Measurements from ENCODE around the gene C22orf39. TPM values are rescaled to one million over a fixed set of nuclear protein-coding genes. Genes with fewer than 3 reads are reported as not detected.

Gene C22orf39
- total RNA-seq, 2 donors from 2014 or later = 57.4 to 85.8 TPM

DNA sequence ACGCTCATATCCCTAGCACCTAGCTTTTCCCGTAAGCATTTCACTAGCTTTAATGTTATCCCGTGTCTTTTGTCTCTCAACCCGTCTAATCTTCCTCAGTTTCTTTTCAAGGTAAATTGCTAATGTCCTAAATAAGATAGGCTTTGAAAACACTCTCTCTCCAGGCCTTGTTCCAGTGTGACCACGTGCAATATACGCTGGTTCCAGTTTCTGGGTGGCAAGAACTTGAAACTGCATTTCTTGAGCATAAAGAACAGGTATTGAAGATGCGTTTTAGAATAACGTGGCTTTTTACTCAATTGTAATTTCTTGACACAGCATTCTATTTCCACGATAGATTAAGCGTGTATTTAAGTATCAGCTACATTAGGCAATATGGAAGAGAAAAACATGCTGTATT lies 33.3 kb upstream of the C22orf39 start:
- no peaks in the 10 kb centered on the region for H3K27me3 ChIP-seq (replicated peaks; ENCODE audit: insufficient read depth)
- no peak for DNase-seq (ENCODE audit: low spot score)
- no peaks in the 10 kb centered on the region for H3K36me3 ChIP-seq
- H3K9me3 ChIP-seq = no peaks in the 10 kb centered on the region
- TF ChIP-seq, protein P1, sequence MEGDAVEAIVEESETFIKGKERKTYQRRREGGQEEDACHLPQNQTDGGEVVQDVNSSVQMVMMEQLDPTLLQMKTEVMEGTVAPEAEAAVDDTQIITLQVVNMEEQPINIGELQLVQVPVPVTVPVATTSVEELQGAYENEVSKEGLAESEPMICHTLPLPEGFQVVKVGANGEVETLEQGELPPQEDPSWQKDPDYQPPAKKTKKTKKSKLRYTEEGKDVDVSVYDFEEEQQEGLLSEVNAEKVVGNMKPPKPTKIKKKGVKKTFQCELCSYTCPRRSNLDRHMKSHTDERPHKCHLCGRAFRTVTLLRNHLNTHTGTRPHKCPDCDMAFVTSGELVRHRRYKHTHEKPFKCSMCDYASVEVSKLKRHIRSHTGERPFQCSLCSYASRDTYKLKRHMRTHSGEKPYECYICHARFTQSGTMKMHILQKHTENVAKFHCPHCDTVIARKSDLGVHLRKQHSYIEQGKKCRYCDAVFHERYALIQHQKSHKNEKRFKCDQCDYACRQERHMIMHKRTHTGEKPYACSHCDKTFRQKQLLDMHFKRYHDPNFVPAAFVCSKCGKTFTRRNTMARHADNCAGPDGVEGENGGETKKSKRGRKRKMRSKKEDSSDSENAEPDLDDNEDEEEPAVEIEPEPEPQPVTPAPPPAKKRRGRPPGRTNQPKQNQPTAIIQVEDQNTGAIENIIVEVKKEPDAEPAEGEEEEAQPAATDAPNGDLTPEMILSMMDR (IDR thresholded peaks at IDR 0.05) = no peak
- no peak for TF ChIP-seq POLR2A (IDR thresholded peaks at IDR 0.05)
- H3K4me3 ChIP-seq = no peak overlapping the region
- H3K4me1 ChIP-seq (replicated peaks) = peaks cover 5% of the 10 kb centered on the region
- WGBS = 58% methylated on average over 10 of the region's 10 CpGs
- no peak overlapping the region for H3K27ac ChIP-seq
- intact Hi-C loops (cut with DNase I) = no loop called here

DNA sequence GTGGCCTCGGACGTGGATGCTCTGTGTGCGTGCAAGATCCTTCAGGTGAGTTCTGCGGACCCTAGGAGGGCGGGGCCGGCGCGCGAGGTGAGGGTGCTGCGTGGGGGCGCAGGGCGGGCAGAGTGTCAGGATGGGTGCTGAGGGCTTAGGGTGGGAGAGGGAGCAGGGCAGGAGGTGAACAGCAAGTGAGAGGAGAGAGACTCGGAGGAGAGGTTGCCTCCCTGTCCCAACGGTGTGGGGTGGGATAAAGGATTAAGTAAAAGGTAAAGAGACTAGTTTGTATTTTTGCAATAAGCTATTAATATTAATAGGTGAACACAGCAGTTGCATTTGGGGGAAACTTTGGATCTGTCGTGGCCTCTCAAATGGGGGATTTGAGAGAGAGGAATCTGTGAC lies 32.7 kb upstream of the C22orf39 start:
- no peak for DNase-seq (ENCODE audit: low spot score)
- H3K9me3 ChIP-seq = no peaks in the 10 kb centered on the region
- under 1% methylated on average over 15 of the region's 15 CpGs for WGBS
- H3K4me1 ChIP-seq (replicated peaks) = peaks cover 5% of the 10 kb centered on the region
- no peaks in the 10 kb centered on the region for H3K27me3 ChIP-seq (replicated peaks; ENCODE audit: insufficient read depth)
- H3K4me3 ChIP-seq = peak overlapping the region; percentile 2 to 71
- H3K27ac ChIP-seq = no peak overlapping the region
- no peaks in the 10 kb centered on the region for H3K36me3 ChIP-seq
- intact Hi-C loops (cut with DNase I) = no loop called here
- no peak for TF ChIP-seq POLR2AphosphoS5 (IDR thresholded peaks at IDR 0.05)
- no peak for TF ChIP-seq POLR2A (IDR thresholded peaks at IDR 0.05)

DNA sequence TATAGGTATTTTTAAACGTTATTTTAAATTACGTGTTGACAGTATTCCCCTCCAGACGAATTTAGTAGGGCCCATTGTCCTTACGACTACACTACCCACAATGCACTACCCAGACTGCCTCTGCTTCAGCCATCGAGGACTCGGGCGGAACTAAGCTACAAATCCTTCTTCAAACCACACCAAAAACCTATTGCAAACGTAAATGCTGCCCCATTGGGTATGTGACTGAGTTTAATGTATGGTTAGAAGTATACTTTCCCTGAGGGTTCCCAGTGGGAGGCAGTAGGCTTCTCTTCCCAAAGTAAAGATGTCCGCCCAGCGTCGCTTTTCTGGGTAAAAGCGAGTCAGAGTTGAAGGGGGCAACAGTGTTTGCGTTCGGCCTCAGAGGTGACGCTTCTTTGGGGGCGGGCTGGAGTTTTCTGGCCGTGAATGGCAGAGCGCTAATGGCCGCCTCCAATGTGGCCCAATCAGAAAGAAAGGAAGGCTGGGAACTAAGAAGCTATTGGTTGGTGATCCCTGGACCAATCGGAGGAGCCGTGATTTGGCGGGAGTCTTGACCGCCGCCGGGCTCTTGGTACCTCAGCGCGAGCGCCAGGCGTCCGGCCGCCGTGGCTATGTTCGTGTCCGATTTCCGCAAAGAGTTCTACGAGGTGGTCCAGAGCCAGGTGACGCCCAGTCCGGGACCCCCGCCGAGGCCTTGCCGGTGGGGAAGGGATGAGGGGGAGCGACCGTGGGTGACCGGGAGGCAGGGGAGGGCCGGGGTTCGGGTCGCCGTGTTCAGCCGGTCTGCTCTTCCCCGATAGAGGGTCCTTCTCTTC lies 32.1 kb upstream of the C22orf39 start, which contains the start of gene CDC45:
CDC45 (plus strand) TSS at position 566 of the 818 bp plus-strand sequence; CDS start at position 615, 49 bp downstream.
- H3K4me3 ChIP-seq = peak within 1 kb of the TSS; percentile 71 to 77
- peak; percentile 98 for DNase-seq (ENCODE audit: low spot score)
- H3K27me3 ChIP-seq (replicated peaks; ENCODE audit: insufficient read depth) = no peaks in the 10 kb centered on the region
- H3K4me1 ChIP-seq (replicated peaks) = peaks cover 5% of the 10 kb centered on the region
- no peaks in the 10 kb centered on the region for H3K36me3 ChIP-seq
- peak within 1 kb of the TSS; percentile 93 to 96 for H3K27ac ChIP-seq
- H3K9me3 ChIP-seq = no peaks in the 10 kb centered on the region
- TF ChIP-seq POLR2AphosphoS5 (IDR thresholded peaks at IDR 0.05) = peak; percentile 81
- TF ChIP-seq, protein P1 (IDR thresholded peaks at IDR 0.05) = no peak
- peak; percentile 19 for TF ChIP-seq POLR2A (IDR thresholded peaks at IDR 0.05)
- intact Hi-C loops (cut with DNase I) = loop anchor here (2.0 to 10.0 kb wide), 4 partner anchors 37 to 335 kb away; partner anchors contain the start of genes CLTCL1 and ESS2
- under 1% methylated on average over 46 of the region's 50 CpGs for WGBS

DNA sequence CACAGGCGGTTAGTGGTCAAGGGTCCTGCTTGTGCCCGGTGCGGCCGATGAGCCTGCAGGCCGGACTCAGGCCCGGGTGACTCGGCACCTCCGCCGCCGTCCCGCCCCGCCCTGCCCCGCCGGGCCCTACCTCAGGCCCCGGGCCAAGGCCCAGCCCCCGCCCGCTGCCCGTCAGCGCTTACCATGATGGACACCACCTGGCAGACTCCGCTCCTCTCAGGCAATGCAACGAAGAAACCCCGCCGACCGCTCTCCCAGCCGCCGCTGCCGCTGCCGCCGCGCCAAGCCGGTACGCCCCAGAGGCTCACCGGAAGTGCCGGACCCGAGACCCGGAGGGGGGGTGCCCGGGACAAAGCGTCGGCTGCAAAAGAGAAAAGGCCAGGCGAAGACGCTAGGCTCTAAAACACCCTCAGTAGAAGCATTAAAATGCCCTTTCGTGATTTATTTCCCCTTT lies 31.4 kb upstream of the C22orf39 start, which contains the start of gene UFD1:
UFD1 (minus strand) TSS at position 293 of the 454 bp plus-strand sequence; CDS start at position 185, 108 bp downstream.
- H3K9me3 ChIP-seq = no peaks in the 10 kb centered on the region
- TF ChIP-seq POLR2A (IDR thresholded peaks at IDR 0.05) = no peak
- TF ChIP-seq, protein P1 (IDR thresholded peaks at IDR 0.05) = peak in 1 of 4 experiments; percentile 16
- H3K4me3 ChIP-seq = peak within 1 kb of the TSS; percentile 71 to 77
- intact Hi-C loops (cut with DNase I) = loop anchor here (2.0 to 10.0 kb wide), 4 partner anchors 37 to 334 kb away; partner anchors contain the start of genes CLTCL1 and ESS2
- no peaks in the 10 kb centered on the region for H3K27me3 ChIP-seq (replicated peaks; ENCODE audit: insufficient read depth)
- H3K27ac ChIP-seq = peak within 1 kb of the TSS; percentile 93 to 96
- H3K4me1 ChIP-seq (replicated peaks) = peaks cover 5% of the 10 kb centered on the region
- peak; percentile 71 for DNase-seq (ENCODE audit: low spot score)
- WGBS = 1% methylated on average over 37 of the region's 42 CpGs
- H3K36me3 ChIP-seq = no peaks in the 10 kb centered on the region

DNA sequence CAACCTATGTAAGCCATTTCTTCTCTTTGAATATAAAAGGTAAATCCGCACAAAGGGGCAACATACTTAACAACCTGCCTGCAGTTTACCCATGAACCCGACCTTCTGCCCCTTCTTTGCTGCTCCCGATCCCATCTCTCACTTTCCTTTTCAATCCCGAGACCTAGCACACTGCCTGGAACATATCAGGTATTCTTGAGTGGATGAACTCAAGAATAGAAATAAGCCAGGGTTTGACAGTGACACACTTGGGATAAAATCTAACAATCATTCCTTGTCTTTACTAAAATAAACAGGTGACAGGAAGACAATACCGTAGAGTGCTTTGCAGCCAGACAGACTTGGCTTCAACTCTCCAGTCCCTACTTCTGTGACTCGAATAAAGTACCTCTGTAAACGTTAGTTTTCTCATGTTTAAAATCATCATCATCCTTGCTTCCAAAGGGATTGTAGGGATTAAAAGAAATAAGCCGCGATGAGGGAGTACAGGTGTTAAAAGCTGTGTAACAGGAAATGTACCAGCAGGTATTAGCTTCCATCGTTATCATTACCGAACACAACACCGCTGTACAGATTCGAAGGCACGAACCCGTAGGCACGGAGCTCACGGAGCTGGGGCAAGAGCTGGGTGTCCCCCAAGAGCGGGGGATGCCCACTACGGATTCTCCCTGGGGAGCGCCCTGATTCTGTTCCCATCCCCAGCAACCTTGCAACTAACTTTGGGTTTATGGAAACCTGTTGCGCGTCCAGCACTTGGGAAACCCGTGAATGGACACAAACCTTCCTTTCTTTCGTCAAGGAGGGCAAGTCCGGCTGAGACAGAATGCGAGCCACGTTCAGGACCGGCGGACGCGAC lies 30.8 kb upstream of the C22orf39 start:
- WGBS = 1% methylated on average over 31 of the region's 31 CpGs
- TF ChIP-seq POLR2A (IDR thresholded peaks at IDR 0.05) (no peak), POLR2AphosphoS5 (IDR thresholded peaks at IDR 0.05) (peak; percentile 0)
- intact Hi-C loops (cut with DNase I) = loop anchor here (2.0 to 10.0 kb wide), 4 partner anchors 36 to 333 kb away; partner anchors contain the start of genes CLTCL1 and ESS2
- H3K36me3 ChIP-seq = no peaks in the 10 kb centered on the region
- peaks cover 5% of the 10 kb centered on the region for H3K4me1 ChIP-seq (replicated peaks)
- H3K4me3 ChIP-seq = peak overlapping the region; percentile 71 to 77
- H3K27me3 ChIP-seq (replicated peaks; ENCODE audit: insufficient read depth) = no peaks in the 10 kb centered on the region
- H3K27ac ChIP-seq = peak overlapping the region; percentile 93 to 96
- H3K9me3 ChIP-seq = no peaks in the 10 kb centered on the region
- no peak for DNase-seq (ENCODE audit: low spot score)

Measured in prostate gland (tissue), 2 donors.